Hippocampal formation (tissue), 2 donors: Measurements from ENCODE around the gene C1orf94.
A peak's percentile ranks its signal among the peaks of the same experiment; 100 is the strongest.

Experiments used
- DNase-seq, 2 donors: peaks; one replicate each; lab custom pipeline; 2025; lab: John Stamatoyannopoulos, UW

C1orf94 gene

GRCh38 chr1:34176830-34177603, at the start of gene C1orf94:
TSS of gene C1orf94 (plus strand) at chr1:34176907. CDS start at chr1:34177790, 883 bp downstream.
- no peak for DNase-seq

GRCh38 chr1:34127006-34128000, 49.4 kb upstream of the C1orf94 start:
- DNase-seq: no peak

- no peak for DNase-seq
These were observed 48.4 kb upstream of the C1orf94 start for GRCh38 chr1:34128186-34128889.

GRCh38 chr1:34129630-34130029, 47.1 kb upstream of the C1orf94 start:
- DNase-seq: no peak

GRCh38 chr1:34130306-34130705, 46.4 kb upstream of the C1orf94 start:
- no peak for DNase-seq

- DNase-seq: no peak
These were observed 45.1 kb upstream of the C1orf94 start for GRCh38 chr1:34131396-34132160.

GRCh38 chr1:34132161-34132420, 44.6 kb upstream of the C1orf94 start:
- no peak for DNase-seq

- no peak for DNase-seq
These were observed 39.3 kb upstream of the C1orf94 start for GRCh38 chr1:34137411-34137810.

GRCh38 chr1:34140011-34140676, 36.6 kb upstream of the C1orf94 start:
- no peak for DNase-seq

- no peak for DNase-seq
These were observed 32.7 kb upstream of the C1orf94 start for GRCh38 chr1:34143975-34144374.

GRCh38 chr1:34144766-34145165, 31.9 kb upstream of the C1orf94 start:
- no peak for DNase-seq

GRCh38 chr1:34147301-34147700, 29.4 kb upstream of the C1orf94 start:
- DNase-seq: no peak

GRCh38 chr1:34149501-34149900, 27.2 kb upstream of the C1orf94 start:
- DNase-seq: no peak

- DNase-seq: no peak
These were observed 23.5 kb upstream of the C1orf94 start for GRCh38 chr1:34153246-34153645.

GRCh38 chr1:34155860-34156259, 20.8 kb upstream of the C1orf94 start:
- DNase-seq: no peak

- no peak for DNase-seq
These were observed 20.0 kb upstream of the C1orf94 start for GRCh38 chr1:34156739-34157138.

- DNase-seq: peak; percentile 78 to 80
These were observed 13.6 kb upstream of the C1orf94 start for GRCh38 chr1:34162852-34163766.

GRCh38 chr1:34163792-34164731, 12.6 kb upstream of the C1orf94 start:
- DNase-seq: no peak
